SU-DHL-6 (cell line): ENCODE data around the gene ZCCHC24.

ENCODE experiments used
- H2AFZ ChIP-seq: fragments of 200-600 bp; sonication (generic); 2 replicates; pipeline ENCODE4 v1.6.1; 2014; ENCODE audit warnings: low read depth, mild to moderate bottlenecking, moderate library complexity, mixed read lengths, antibody characterized with exemption, low read length; ENCODE audit not compliant: severe bottlenecking
- H3F3A ChIP-seq: fragments of 200-600 bp; shearing (Covaris generic); 2 replicates; pipeline ENCODE4 v1.6.0; 2016; ENCODE audit warnings: antibody characterized with exemption, mild to moderate bottlenecking; ENCODE audit not compliant: insufficient read depth
- H3K27ac ChIP-seq: fragments of 200-600 bp; sonication (generic); 2 replicates; pipeline ENCODE4 v1.5.1; 2016; ENCODE audit warnings: low read depth, mild to moderate bottlenecking, low read length, moderate library complexity, mixed read lengths
- H3K27me3 ChIP-seq: fragments of 200-600 bp; sonication (generic), shearing (Covaris generic); 2 replicates; pipeline ENCODE4 v1.6.0; 2014; ENCODE audit warnings: mild to moderate bottlenecking, low read length
- H3K36me3 ChIP-seq: fragments of 200-600 bp; sonication (generic); 2 replicates; pipeline ENCODE4 v1.6.1; 2014; ENCODE audit warnings: mild to moderate bottlenecking, low read length, mixed read lengths
- H3K4me2 ChIP-seq: fragments of 300-600, 200-600 bp; shearing (Covaris generic), sonication (generic); 2 replicates; pipeline ENCODE4 v1.6.0; 2014; ENCODE audit warnings: low read length, low read depth, mild to moderate bottlenecking; ENCODE audit not compliant: poor library complexity, severe bottlenecking
- H3K4me3 ChIP-seq: fragments of 200-600 bp; sonication (generic); 2 replicates; pipeline ENCODE4 v1.5.1; 2014; ENCODE audit warnings: antibody characterized with exemption, low read length, mild to moderate bottlenecking, mixed read lengths; ENCODE audit not compliant: insufficient read depth, poor library complexity, severe bottlenecking
- H3K79me2 ChIP-seq: fragments of 200-600 bp; sonication (generic); 2 replicates; pipeline ENCODE4 v1.6.1; 2014; ENCODE audit warnings: mild to moderate bottlenecking, low read length, moderate library complexity; ENCODE audit not compliant: insufficient read depth
- H3K9ac ChIP-seq: fragments of 200-600 bp; sonication (generic); 2 replicates; pipeline ENCODE4 v1.7.0; 2014; ENCODE audit warnings: mild to moderate bottlenecking, low read length
- H3K9me2 ChIP-seq: fragments of 200-600 bp; sonication (generic); replicated peaks from 2 replicates; pipeline ENCODE4 v1.6.1; 2014; ENCODE audit warnings: low read length; ENCODE audit not compliant: insufficient read depth
- H3K9me3 ChIP-seq: fragments of 200-600 bp; sonication (generic); 2 replicates; pipeline ENCODE4 v1.6.1; 2014; ENCODE audit warnings: low read length, mixed read lengths; ENCODE audit not compliant: insufficient read depth
- H4K20me1 ChIP-seq: fragments of 200-600 bp; sonication (generic); 2 replicates; pipeline ENCODE4 v1.6.1; 2014; ENCODE audit warnings: low read depth, mild to moderate bottlenecking, antibody characterized with exemption, low read length, moderate library complexity, mixed read lengths
- CTCF ChIP-seq: fragments of 200-600 bp; sonication (generic); IDR thresholded peaks from one replicate; pipeline ENCODE4 v1.5.1; 2017; ENCODE audit warnings: antibody characterized with exemption, mild to moderate bottlenecking, low read length, moderate library complexity; ENCODE audit not compliant: insufficient read depth, poor library complexity, severe bottlenecking
- EZH2phosphoT487 ChIP-seq: fragments of 200-600 bp; sonication (generic), shearing (Covaris generic); conservative IDR thresholded peaks from 2 replicates; pipeline ENCODE4 v1.6.1; 2018; ENCODE audit warnings: mild to moderate bottlenecking, antibody characterized with exemption, low read length, moderate library complexity, mixed read lengths

The ZCCHC24 gene

GRCh38 chr10:79413196-79413595 is 32.2 kb downstream of the ZCCHC24 start:
- no peaks in the 10 kb centered on the region for H3K79me2 ChIP-seq
- no peak overlapping the region for H3K4me2 ChIP-seq
- TF ChIP-seq EZH2phosphoT487: no peak
- TF ChIP-seq CTCF: no peak
- no peaks in the 10 kb centered on the region for H4K20me1 ChIP-seq
- no peaks in the 10 kb centered on the region for H3K9me2 ChIP-seq
- no peak overlapping the region for H3K27ac ChIP-seq
- H3F3A ChIP-seq: no peaks in the 10 kb centered on the region
- H2AFZ ChIP-seq: no peak overlapping the region
- no peaks in the 10 kb centered on the region for H3K36me3 ChIP-seq
- no peak overlapping the region for H3K4me3 ChIP-seq
- H3K9ac ChIP-seq: no peak overlapping the region
- H3K27me3 ChIP-seq: no peaks in the 10 kb centered on the region
- H3K9me3 ChIP-seq: no peaks in the 10 kb centered on the region

DNA sequence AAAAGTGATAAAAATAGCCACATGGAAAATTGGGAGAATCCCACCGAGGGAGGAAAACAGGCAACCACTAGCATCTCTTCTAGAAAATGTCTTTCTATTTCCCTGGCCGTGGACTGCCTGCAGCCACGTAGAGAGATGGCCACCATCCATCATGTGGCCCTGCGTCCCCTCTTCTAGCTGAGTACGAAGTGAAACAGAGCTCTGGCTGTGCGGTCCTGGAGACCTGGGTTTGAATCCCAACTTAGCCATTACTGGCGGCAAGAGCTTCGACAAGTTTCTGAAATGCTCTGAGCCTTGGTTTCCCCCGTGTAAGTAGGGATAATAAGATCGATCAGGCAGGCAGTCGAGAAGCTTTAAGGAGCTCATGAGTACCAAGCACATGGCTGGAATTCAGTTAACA is 32.9 kb downstream of the ZCCHC24 start:
- no peak for TF ChIP-seq EZH2phosphoT487
- TF ChIP-seq CTCF: no peak
- Histone ChIP-seq H3K9me2 (no peaks in the 10 kb centered on the region), H3K9me3 (no peaks in the 10 kb centered on the region), H3K9ac (no peak overlapping the region), H3K27me3 (no peaks in the 10 kb centered on the region), H3K36me3 (no peaks in the 10 kb centered on the region), H3K4me2 (no peak overlapping the region), H4K20me1 (no peaks in the 10 kb centered on the region), H3K4me3 (no peak overlapping the region), H3K79me2 (no peaks in the 10 kb centered on the region), H3F3A (no peaks in the 10 kb centered on the region), H2AFZ (no peak overlapping the region), H3K27ac (no peak overlapping the region)

- TF ChIP-seq CTCF: no peak
- no peak for TF ChIP-seq EZH2phosphoT487
- no peak overlapping the region for H3K4me2 ChIP-seq
- H3K79me2 ChIP-seq: no peaks in the 10 kb centered on the region
- H3F3A ChIP-seq: no peaks in the 10 kb centered on the region
- no peaks in the 10 kb centered on the region for H3K36me3 ChIP-seq
- H4K20me1 ChIP-seq: no peaks in the 10 kb centered on the region
- H3K27me3 ChIP-seq: no peaks in the 10 kb centered on the region
- no peak overlapping the region for H3K9ac ChIP-seq
- H3K4me3 ChIP-seq: no peak overlapping the region
- no peaks in the 10 kb centered on the region for H3K9me2 ChIP-seq
- no peaks in the 10 kb centered on the region for H3K9me3 ChIP-seq
- H2AFZ ChIP-seq: no peak overlapping the region
- H3K27ac ChIP-seq: no peak overlapping the region
Measured at GRCh38 chr10:79411546-79412495, 33.6 kb downstream of the ZCCHC24 start.
